Mammary epithelial cell (primary cell): Measurements from ENCODE around the gene TSC1.

Experiments
- CTCF ChIP-seq, 2 donors: IDR thresholded peaks in 1 of 2; conservative IDR thresholded peaks in 1 of 2; 2 replicates each; pipeline ENCODE4 v1.5.1; 2011 to 2012; ENCODE audit warnings: inconsistent platforms in 2 of 2, low read length in 2 of 2, mild to moderate bottlenecking in 2 of 2, control low read depth in 1 of 2, low read depth in 1 of 2; ENCODE audit not compliant: insufficient read depth in 1 of 2; ENCODE audit errors: extremely low read depth in 1 of 2
- EZH2 ChIP-seq: IDR thresholded peaks from 2 replicates; pipeline ENCODE4 v1.6.1; 2012; ENCODE audit warnings: low read length, inconsistent platforms, borderline replicate concordance

GRCh38 chr9:132970324-132971062 is 26.1 kb upstream of the TSC1 start:
- TF ChIP-seq CTCF (conservative IDR thresholded peaks at IDR 0.05 in 1 of 2, IDR thresholded peaks at IDR 0.05 in 1 of 2; ENCODE audit: extremely low read depth in 1 of 2, insufficient read depth in 1 of 2, low read depth in 1 of 2, low read length in 2 of 2), result no peak
- no peak for TF ChIP-seq EZH2
